Stimulated activated CD8-positive, alpha-beta memory T cell treated with anti-CD3 and anti-CD28 coated beads, Interleukin-15, amount 100 ng/mL, for 4 hours (primary cell): ENCODE data around the gene CYP4F22.
"Not testable (repeated sequence)": the region's sequence is repeated elsewhere in the genome, so short reads cannot be mapped to it uniquely, and the experiment has no call there.

Experiments used
- DNase-seq, 2 donors: peaks; one replicate each; pipeline ENCODE4 v3.0.0-alpha.2; 2020; ENCODE audit warnings: low read depth in 2 of 2

The CYP4F22 gene

GRCh38 chr19:15488489-15489226 lies 19.7 kb upstream of the CYP4F22 start:
- DNase-seq: no peak

- DNase-seq: no peak
Measured at GRCh38 chr19:15495151-15495550, 13.2 kb upstream of the CYP4F22 start.

GRCh38 chr19:15498156-15498858 lies 10.0 kb upstream of the CYP4F22 start:
- no peak for DNase-seq

GRCh38 chr19:15498910-15499309 lies 9.4 kb upstream of the CYP4F22 start:
- DNase-seq: no peak

- DNase-seq: no peak
Measured at GRCh38 chr19:15501596-15501995, 6.7 kb upstream of the CYP4F22 start.

- no peak for DNase-seq
Measured at GRCh38 chr19:15502264-15502663, 6.1 kb upstream of the CYP4F22 start.

GRCh38 chr19:15506074-15506571 lies 2.2 kb upstream of the CYP4F22 start:
- no peak for DNase-seq

- no peak for DNase-seq
Measured at GRCh38 chr19:15507068-15508034, 974 bp upstream of the CYP4F22 start.

GRCh38 chr19:15511671-15512424 lies 3.5 kb downstream of the CYP4F22 start:
- DNase-seq: no peak

GRCh38 chr19:15515227-15515625 lies 6.9 kb downstream of the CYP4F22 start:
- DNase-seq: not testable (repeated sequence)

GRCh38 chr19:15516363-15516762 lies 8.0 kb downstream of the CYP4F22 start:
- no peak for DNase-seq

- no peak for DNase-seq
Measured at GRCh38 chr19:15517778-15518177, 9.5 kb downstream of the CYP4F22 start.

- DNase-seq: no peak
Measured at GRCh38 chr19:15519433-15519976, 11.2 kb downstream of the CYP4F22 start.

GRCh38 chr19:15524781-15525180 lies 16.5 kb downstream of the CYP4F22 start:
- no peak for DNase-seq

- DNase-seq: no peak
Measured at GRCh38 chr19:15525291-15525690, 17.0 kb downstream of the CYP4F22 start.

- no peak for DNase-seq
Measured at GRCh38 chr19:15526408-15526807, 18.1 kb downstream of the CYP4F22 start.

GRCh38 chr19:15527705-15528104 lies 19.4 kb downstream of the CYP4F22 start:
- DNase-seq: no peak

- DNase-seq: no peak
Measured at GRCh38 chr19:15529774-15530372, 21.5 kb downstream of the CYP4F22 start.

GRCh38 chr19:15532779-15533521 lies 24.6 kb downstream of the CYP4F22 start:
- no peak for DNase-seq

GRCh38 chr19:15533522-15533830 lies 25.2 kb downstream of the CYP4F22 start:
- not testable (repeated sequence) for DNase-seq
